ENCODE data around the gene SLC39A5.
A peak's percentile ranks its signal among the peaks of the same experiment; 100 is the strongest.

The SLC39A5 gene

DNA sequence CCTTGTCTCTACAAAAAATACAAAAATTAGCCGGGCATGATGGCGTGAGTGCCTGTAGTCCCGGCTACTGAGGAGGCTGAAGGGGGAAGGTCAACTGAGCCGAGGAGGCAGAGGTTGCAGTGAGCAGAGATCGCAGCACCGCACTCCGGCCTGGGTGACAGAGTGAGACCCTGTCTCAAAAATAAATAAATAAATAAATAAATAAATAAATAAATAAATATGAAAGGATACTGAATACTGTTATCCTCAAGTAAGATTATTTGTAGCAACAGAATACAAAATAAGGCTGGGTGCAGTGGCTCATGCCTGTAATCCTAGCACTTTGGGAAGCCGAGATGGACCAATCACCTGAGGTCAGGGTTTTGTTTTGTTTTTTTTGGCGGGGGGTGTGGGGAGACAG lies 10.0 kb upstream of the SLC39A5 start:
- DNase-seq = no peak

DNA sequence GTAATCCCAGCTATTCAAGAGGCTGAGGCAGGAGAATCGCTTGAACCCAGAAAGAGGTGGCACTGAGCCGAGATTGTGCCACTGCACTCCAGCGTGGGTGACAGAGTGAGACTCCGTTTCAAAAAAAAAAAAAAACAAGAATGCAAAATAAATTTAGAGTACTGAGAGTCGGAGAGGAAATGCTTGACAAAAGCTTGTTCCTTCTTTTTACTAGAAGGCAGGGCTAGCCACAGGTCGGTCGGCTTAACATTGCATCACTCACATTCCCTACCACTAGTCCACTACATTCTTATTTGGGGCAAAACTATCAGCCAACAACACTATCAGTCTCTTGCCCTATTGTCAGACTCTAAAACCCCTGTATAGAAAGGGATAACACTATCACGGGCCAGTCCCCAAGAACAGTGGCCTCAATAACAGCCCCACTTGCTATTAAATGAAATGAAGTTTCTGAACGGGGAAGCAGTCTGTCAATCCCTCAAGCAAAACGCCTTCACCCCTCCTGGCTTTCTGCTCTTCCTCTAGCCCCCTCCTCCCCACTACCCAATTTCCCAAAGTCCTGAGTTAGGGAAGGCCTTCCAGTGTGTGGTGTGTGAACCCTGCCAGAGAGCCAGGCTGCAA lies 9.1 kb upstream of the SLC39A5 start:
- DNase-seq = no peak

DNA sequence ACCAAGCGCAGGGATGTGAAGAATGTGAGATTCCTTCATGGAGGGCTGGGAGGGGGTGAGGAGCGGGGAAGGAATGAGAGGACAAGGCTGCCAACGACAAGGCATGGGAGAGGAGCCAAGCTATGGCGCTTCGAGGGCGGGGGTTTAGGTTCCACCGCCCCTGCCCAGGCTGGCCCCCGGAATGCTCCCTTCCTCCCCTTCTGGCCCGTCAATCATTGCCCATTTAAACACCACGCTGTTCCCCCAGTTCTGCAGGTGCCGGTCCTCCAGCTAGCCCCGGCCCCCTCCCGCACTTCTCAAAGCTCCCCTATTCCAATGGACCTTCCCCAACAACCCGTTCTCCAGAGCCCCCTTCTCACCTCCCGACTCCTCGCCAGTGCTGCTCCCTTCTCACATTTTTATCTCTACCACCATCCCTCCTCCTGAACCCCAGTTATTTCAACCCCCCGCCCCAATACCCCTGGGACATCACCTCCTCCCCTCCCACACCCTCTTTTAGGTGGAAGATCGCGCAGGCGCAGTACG lies 8.6 kb upstream of the SLC39A5 start:
- no peak for DNase-seq

DNA sequence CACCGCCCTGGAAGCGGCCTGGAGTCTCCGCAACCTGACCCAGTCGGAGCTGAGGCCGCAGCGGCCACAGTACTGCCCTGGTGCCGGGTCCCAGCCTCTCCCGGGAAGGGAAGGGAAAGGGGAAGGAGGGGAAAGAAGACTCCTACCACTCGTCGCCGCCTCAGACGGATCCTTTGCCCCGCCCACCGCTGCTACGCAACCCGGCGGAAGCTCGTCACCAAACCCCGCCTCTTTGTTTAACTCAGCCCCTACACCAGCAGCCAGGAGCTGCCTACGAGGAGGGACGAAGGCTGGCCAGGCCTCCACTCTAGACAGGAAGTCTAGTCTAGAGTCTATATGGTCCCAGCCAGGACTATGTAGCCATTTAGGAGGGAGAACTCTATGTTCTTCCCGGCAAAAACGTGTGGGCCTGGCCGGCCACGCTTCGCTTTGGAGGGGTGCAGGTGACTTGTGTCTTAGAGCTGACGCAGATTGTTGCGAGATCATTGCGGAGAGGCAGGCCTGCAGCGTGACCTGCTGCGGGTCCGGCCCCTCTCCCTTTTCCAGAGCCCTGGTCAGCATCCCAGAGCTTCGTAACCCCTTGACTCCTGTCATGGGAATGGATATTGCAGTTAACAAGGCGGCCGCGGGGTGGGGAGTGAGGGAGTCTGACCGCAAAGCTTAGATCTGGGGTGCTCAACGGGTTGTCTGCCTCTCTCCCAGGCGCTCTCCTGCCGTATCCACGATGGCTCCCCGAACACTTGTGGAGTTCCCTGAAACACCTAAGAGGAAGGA lies 7.9 kb upstream of the SLC39A5 start, which contains the start of gene RNF41:
Gene RNF41, minus strand, starts transcription at position 166 of the 774 bp plus-strand sequence. CDS start 7,875 bp downstream, outside the sequence.
- peak; percentile 95 for DNase-seq

DNA sequence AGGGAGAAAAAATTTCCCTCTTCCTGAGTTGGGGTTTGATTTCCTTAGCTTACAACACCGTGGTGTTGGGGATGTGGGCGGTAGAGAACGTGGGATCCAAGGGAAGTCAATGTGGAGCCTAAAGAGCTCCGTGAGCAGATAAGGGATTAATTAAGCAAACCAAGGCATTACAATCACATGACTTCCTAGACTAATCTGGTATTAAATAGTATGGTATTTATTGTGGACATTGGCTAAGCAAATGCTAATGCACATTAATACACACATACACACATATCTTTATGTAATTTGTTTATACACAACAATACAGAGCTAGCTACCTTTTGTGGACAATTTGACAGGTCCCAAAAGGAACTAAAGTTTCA lies 7.3 kb upstream of the SLC39A5 start:
- DNase-seq = no peak

DNA sequence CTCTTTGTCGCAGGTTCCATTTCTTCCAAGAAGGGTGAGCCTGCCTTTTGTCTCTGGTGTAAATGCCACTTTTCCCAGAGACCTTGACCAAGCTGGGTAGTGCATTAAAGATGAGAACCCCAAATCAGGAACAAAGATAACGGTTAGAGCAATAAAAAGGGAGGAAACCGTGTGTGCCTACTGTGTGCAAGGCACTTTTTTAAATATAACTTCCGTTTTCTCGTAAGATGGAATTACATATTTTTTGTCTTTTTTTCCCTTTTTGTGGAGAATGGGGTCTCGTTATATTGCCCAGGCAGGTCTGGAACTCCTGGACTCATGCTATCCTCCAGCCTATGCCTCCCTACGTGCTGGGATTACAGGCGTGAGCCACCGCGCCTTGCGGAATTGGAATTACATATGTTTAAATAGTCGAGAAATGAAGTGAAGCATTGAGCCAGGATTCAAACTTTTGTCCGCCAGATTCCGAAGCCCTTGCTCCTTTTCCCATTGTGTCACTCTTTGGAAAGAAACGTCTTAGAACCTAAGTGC lies 6.2 kb upstream of the SLC39A5 start:
- DNase-seq = no peak

DNA sequence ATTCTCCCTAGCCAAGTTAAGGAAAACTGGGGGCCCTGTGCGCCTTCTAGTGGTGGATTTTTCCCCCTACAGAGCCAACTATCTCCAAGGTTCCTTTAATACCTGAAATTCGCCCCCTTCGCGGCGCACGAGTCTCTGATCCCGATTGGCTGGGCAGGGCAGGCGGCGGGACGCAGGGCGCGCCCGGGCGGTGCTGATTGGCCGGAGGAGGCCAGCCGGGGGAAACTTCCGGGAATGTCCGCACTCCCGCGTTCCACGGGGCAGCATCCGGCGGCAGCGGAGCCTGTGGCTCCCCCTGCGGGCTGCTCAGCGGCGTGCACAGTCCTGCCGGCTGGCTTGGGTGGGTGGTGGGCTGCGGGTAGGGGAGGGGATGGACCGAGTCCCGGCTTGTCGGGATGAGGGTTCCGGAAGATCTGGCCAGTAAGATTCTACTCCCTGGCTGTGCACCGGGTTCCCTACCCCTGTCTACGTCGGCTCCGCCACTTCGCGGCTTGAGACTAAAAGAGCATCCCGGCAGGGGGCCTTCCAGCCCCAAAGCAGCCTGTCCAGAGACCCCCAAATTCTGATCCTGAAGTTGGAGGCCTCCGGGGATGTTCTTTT lies 5.6 kb upstream of the SLC39A5 start, which contains the start of gene NABP2:
Gene NABP2, plus strand, starts transcription at position 241 of the 600 bp plus-strand sequence. CDS start 515 bp downstream, outside the sequence.
- DNase-seq = peak; percentile 98

DNA sequence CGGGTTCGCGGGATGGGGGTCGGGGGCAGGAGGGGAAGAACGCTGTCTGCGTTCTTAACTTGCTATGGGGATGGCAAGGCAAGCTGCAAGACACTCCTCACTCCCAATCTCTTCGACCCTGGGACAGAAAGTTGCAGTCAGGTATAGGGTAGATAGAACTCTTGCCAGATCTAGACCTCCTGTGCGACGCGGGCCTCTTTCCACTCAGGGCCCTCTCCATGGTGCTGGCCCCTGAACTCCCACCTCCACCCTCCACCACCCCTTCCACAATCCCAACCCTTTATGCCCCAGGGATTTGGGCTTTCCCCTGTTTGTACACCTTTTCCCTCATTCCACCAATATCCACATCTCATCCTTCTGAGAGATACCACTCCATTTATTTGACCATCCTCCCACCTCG lies 4.9 kb upstream of the SLC39A5 start:
- DNase-seq = no peak

DNA sequence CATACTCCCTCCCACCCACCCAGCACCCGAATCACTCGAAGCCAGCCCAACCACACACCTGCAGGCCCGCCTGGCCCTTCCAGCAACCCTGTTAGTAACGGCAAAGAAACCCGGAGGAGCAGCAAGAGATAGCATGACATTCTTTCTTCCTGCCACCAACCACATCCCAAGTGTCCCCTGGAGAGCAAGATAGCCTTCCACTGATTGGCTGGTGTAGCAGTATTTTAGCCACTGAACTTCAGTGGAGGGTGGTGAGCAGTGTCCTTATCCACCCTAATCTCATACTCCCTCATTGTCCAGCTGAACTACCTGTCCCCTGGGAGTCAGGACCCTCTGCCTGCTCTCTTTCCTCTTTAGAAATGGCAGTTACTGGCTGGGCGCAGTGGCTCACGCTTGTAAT lies 769 bp upstream of the SLC39A5 start:
- no peak for DNase-seq

DNA sequence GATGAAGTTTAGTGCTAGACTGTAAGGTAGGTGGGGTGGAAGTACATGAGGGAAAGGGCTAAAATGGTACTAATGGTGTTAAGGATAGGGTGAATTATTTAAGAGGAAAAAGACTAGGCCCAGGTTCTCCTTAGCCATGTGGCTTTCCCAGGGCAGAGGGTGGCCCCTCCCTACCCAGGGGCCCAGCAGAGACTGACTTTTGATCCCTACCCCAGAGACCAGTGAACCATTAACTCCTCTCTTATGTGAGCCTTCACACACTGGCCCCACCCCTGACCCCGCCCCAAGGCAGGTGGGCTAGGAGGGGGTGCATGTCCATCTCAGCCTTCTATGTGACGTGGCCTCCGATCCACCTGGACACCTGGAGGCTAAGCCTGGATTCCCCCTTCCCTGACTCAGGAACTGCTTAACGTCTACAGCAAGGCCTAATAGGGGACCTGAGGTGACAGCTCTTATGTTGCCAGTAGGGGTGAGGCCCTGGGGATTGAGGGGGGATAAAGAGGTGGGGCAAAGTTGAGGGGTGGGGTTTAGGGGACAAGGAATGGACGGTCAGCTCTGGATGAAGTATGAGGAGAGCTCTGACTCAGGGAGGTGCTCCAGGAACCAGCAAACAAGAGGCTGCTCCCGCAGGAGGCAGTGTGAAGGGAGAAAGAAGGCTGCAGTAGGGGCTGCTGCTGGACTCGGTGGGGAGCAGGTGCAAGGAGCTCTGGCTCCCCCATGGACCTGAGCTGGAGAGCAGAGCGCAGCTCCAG lies 757 bp downstream of the SLC39A5 start:
- DNase-seq = no peak

DNA sequence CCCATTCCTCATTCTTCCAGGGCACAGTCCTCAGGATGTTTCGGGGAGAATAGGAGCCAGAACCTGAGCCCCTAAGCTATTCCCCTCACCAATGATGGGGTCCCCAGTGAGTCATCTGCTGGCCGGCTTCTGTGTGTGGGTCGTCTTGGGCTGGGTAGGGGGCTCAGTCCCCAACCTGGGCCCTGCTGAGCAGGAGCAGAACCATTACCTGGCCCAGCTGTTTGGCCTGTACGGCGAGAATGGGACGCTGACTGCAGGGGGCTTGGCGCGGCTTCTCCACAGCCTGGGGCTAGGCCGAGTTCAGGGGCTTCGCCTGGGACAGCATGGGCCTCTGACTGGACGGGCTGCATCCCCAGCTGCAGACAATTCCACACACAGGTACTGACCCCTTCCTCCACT lies 1.3 kb downstream of the SLC39A5 start:
- DNase-seq = no peak

DNA sequence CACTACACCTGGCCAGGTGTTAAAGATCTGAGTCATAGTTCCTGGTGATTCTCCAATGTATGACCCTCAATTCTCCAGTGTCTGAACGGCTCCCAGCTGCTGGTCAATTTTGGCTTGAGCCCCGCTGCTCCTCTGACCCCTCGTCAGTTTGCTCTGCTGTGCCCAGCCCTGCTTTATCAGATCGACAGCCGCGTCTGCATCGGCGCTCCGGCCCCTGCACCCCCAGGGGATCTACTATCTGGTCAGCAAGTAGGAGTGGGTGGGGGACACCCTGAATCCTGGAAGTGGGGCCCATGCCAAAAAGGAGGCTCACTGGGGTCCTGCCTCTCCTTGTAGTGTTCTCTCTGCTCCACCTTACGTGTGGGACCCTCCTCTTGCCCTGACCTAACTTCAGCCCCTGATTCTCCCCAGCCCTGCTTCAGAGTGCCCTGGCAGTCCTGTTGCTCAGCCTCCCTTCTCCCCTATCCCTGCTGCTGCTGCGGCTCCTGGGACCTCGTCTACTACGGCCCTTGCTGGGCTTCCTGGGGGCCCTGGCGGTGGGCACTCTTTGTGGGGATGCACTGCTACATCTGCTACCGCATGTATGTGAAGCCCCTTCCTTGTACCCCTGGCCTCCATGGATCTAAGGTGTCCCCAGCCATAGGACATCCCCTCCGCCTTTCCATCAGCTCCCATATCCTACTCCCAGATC lies 5.0 kb downstream of the SLC39A5 start:
- no peak for DNase-seq

DNA sequence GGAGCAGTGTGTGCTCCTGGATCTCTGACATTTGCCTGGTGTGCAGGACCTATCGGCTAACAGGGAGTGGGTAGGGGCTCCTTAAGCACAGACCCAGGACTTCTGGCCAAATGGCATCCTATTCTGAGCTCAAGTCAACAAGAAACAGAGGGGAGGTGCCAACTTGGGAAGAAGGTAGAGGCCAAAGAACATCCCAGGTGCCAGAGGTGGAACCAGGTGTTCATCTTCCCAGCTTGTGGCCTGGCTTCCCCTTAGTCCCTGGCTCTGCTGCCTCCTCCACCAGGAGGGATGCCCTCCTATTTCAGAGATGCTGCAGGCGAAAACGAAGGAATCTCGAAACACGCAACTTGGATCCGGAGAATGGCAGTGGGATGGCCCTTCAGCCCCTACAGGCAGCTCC lies 6.2 kb downstream of the SLC39A5 start:
- no peak for DNase-seq

DNA sequence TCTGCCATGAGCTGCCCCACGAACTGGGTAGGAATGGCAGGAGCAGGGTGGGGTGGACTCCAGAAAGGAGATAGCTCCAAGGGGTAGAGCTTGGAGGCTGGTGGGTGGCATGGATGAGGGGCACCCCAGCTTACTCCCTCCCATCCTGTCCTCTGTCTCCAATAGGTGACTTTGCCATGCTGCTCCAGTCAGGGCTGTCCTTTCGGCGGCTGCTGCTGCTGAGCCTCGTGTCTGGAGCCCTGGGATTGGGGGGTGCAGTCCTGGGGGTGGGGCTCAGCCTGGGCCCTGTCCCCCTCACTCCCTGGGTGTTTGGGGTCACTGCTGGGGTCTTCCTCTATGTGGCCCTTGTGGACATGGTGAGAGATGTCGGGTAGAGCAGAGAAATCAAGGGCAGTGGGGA lies 7.1 kb downstream of the SLC39A5 start:
- no peak for DNase-seq

DNA sequence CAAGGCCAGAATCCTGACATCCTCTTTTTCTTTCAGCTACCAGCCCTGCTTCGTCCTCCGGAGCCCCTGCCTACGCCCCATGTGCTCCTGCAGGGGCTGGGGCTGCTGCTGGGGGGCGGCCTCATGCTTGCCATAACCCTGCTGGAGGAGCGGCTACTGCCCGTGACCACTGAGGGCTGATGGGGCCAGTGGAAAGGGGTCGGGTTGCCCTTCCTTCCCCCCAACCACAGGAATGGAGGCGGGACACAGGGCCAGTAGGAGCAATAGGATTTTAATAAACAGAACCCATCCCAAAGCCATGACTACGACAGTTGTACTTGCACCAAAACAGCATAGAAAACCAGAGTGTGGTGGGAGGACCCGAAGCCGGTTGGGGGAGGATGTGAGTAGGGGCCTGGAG lies 7.7 kb downstream of the SLC39A5 start:
- no peak for DNase-seq

DNA sequence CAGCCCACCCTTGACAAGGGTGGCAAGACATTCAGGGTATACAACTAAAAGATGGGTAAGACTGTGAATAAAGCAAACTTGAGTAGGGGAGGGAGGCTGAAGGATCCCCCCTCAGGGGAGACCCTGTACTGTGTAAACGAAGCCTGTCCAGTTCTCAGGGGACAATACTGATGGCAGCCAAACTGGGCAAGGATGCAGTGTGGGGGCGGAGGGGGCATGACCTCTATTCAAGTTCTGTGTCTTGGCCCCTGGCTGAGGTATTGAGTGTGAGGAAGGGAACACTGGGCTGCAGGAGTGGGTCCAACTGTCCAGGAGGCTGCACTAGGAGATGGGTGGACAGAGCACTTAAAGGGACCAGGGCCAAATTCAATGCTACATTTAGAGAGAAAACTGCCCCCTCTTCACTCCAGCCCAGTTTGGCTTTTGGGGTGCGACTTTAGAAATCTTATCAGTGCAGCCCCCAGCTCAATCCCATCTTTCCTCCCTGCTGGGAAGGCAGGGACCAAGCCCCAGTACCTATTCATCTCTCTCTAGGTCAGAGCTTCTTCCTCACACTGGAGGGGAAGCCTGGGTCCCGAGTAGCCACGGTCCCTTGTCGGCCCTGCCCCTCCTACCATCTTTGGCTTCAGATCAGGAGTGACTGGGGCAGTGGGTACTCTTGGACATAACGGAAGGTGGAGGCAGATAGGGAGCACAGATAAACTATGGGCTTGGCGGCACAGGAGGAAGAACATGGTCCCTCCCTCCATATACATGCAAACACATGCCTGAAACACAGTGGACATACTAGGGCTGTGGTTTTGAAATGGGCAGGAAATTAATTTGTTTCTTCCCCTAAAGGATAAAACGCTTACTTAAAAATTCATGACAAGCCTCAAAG lies 11.8 kb downstream of the SLC39A5 start:
- no peak for DNase-seq

DNA sequence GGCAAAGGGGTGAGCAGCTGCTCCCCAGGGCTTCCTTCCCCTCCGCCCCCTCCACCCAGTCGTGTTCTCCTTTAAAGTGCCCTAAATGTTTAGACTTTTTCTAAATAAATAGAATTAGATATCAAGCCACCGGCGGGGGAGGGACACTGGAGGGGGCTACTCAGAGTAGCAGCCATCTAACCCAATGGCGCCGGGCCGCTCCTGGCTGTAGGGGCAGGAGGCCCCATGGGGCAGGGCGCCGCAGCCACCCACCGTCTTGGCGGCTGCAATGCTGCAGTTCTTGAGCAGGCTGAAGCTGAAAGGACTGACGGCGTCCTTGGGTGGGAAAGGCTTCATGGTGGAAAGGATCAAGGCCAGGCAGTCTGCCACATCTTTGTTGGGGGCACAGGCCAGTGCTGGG lies 13.1 kb downstream of the SLC39A5 start:
- DNase-seq = no peak

DNA sequence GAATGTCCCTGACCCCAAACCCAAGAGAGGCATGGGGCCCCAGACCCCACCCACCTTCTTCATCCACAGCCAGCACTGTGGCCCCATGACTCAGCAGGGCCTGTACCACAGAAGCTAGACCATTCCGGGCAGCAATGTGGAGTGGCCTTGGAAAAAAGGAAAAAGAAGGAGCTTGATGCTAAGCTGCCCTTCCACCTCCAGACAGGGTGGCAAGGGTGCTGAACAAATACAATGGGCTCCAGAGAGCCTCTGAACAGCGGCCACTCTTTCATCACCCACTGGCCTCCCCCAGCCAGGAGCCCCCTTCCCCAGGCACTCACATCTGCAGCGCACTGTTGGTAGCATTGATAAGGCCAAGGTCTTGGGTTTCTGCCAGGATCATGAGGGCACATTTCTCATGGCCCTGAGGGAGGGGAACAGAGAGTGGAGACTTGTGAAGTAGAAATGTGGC lies 13.9 kb downstream of the SLC39A5 start:
- no peak for DNase-seq

DNA sequence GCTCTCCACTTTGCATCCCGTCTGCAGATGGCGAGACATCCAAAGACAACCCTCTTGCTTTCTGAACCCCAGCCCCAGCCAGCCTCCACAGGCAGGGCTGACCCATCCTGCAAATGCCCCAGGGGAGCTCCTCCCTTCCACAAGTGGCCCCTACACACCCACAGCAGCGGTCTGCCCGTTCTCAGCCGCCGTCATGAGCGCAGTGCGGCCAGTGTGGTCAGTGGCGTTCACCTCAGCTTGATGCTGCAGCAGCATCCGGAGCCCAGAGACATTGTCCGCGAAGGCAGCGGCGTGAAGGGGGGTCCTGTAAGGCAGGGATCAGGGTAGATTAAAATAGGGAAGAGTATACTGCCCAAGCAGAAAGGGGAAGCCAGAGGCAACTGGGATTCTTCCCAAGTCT lies 14.6 kb downstream of the SLC39A5 start:
- no peak for DNase-seq

DNA sequence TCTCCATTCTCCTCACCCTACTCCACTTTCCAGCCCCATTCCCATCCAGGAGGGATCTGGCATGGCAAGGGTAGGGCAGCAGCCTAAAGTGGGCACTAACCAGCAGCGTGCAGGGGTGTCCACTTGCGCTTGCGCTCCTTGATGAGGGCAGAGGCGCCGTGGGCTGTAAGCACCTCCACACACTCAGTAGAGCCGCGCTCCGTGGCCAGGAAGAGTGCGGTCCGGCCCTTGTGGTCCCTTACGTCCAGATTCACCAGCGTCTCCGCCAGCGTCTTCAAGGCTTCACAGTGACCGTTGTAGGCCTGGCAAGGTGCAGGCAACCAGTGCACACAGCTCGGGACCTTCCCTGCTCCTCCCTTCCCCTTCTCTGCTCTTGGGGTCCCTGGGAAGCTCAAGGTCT lies 18.1 kb downstream of the SLC39A5 start:
- no peak for DNase-seq

DNA sequence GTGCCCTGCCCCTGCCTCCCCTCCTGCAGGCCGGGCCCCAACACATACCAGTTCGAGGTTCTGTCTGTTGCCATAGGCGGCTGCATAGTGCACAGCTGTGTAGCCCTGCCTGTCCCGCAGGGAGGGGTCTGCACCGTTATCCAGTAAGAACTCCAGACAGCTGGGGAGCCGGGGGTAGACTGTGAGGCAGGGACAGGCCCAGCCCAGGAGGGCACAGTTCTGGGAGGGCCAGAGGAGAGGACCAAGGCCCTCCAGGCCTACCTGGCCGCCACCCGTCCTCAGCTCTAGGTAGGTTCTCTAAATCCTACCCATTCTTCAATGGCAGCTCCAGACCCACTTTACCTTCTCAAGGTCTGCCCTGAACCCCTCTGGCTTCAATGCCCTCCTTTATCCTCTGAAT lies 18.9 kb downstream of the SLC39A5 start:
- DNase-seq = no peak
